Esophagus squamous epithelium (tissue), 4 donors: ENCODE results near the gene DDX20.

Source experiments
- POLR2A ChIP-seq, 4 donors: fragments of 450-650 bp; IDR thresholded peaks; one replicate each; pipeline ENCODE4 v1.6.1; 2017; ENCODE audit warnings: antibody characterized with exemption in 4 of 4, mild to moderate bottlenecking in 4 of 4, moderate library complexity in 3 of 4
- TF ChIP-seq, protein P1 (sequence below), 6 experiments: fragments of 450-650 bp in 4 of 6; fragments of 200-600 bp in 2 of 6; sonication (generic) in 2 of 6; IDR thresholded peaks; one replicate each; pipeline ENCODE4 v1.5.1; 2016 to 2019; ENCODE audit warnings: antibody characterized with exemption in 6 of 6, mild to moderate bottlenecking in 4 of 6, moderate library complexity in 4 of 6

DNA sequence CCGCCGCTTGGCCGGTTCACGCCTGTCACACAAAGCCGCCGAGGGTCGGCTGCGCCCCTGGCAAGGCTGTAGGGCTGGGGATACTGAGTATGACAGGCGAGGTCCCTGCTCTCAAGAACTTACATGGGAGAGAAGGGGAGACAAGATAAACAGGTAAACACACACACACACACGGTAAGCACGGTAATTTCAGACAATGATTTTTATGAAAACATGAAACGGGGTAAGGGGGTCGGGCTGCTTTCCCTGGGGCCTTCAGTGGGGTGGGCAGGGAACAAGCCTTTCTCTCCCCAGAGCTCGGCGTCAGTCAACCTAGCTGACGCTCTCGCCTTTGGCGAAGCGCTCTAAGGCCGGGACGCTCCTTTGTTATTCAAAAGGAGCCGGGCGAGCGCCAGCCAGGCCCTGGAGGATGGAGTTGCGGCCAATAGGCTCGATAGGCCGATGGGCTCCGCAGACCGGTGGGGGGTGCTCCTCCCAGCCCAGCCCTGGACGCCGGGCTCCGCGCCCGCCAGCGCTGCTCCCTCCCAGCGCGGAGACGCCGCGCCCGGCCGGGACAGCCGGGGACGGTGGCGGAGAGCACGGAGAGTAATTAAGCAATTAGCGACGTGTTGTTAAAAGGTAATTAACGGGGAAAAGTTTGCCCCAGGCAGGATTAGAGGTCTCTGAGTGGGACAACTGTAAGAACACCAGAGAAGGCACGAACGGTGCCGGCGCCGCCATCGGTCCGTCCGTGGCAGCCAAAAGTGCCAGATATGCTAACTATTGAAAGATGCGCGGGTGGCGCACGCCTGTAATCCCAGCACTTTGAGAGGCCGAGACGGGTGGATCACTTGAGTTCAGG, 15.6 kb upstream of the DDX20 start:
- TF ChIP-seq POLR2A (IDR thresholded peaks at IDR 0.05): no peak
- TF ChIP-seq, protein P1, sequence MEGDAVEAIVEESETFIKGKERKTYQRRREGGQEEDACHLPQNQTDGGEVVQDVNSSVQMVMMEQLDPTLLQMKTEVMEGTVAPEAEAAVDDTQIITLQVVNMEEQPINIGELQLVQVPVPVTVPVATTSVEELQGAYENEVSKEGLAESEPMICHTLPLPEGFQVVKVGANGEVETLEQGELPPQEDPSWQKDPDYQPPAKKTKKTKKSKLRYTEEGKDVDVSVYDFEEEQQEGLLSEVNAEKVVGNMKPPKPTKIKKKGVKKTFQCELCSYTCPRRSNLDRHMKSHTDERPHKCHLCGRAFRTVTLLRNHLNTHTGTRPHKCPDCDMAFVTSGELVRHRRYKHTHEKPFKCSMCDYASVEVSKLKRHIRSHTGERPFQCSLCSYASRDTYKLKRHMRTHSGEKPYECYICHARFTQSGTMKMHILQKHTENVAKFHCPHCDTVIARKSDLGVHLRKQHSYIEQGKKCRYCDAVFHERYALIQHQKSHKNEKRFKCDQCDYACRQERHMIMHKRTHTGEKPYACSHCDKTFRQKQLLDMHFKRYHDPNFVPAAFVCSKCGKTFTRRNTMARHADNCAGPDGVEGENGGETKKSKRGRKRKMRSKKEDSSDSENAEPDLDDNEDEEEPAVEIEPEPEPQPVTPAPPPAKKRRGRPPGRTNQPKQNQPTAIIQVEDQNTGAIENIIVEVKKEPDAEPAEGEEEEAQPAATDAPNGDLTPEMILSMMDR (IDR thresholded peaks at IDR 0.05): no peak
